Lower leg skin (tissue), 3 donors: ENCODE results near the gene SLC6A4.

ENCODE experiments used
- CTCF ChIP-seq, 3 donors: fragments of 450-650 bp; IDR thresholded peaks; one replicate each; pipeline ENCODE4 v1.5.1; 2016; ENCODE audit warnings: antibody characterized with exemption in 3 of 3, mild to moderate bottlenecking in 3 of 3, moderate library complexity in 2 of 3
- POLR2A ChIP-seq, 2 donors: fragments of 450-650 bp; IDR thresholded peaks; one replicate each; pipeline ENCODE4 v1.6.1; 2016 to 2017; ENCODE audit warnings: antibody characterized with exemption in 2 of 2, mild to moderate bottlenecking in 1 of 2, moderate library complexity in 1 of 2

- TF ChIP-seq POLR2A (IDR thresholded peaks at IDR 0.05) (no peak), CTCF (IDR thresholded peaks at IDR 0.05) (no peak)
These were observed 1.2 kb downstream of the SLC6A4 start for GRCh38 chr17:30234296-30234695.
